Nephron (organoid): ENCODE results near the gene PIK3C3.

Experiments
- H3K27ac Mint-ChIP-seq, 3 experiments: 2 replicates each; pipeline ENCODE4 v1.8.0; 2020; ENCODE audit warnings: mixed read lengths in 3 of 3, mild to moderate bottlenecking in 2 of 3, moderate library complexity in 1 of 3
- H3K27me3 Mint-ChIP-seq: 2 replicates; pipeline ENCODE4 v1.8.0; 2021; ENCODE audit warnings: low read depth, mild to moderate bottlenecking, moderate library complexity, mixed read lengths
- H3K36me3 Mint-ChIP-seq: 2 replicates; pipeline ENCODE4 v1.8.0; 2020; ENCODE audit warnings: low read depth, mixed read lengths
- H3K4me1 Mint-ChIP-seq: 2 replicates; pipeline ENCODE4 v1.8.0; 2020; ENCODE audit warnings: mixed read lengths
- H3K4me3 Mint-ChIP-seq, 3 experiments: 2 replicates each; pipeline ENCODE4 v1.8.0; 2020; ENCODE audit warnings: mild to moderate bottlenecking in 3 of 3, mixed read lengths in 3 of 3, moderate library complexity in 2 of 3
- H3K9me3 Mint-ChIP-seq: 2 replicates; pipeline ENCODE4 v1.8.0; 2020; ENCODE audit warnings: mixed read lengths
- CTCF ChIP-seq, 3 experiments: fragments of 200-600 bp; sonication (generic); IDR thresholded peaks; one replicate each; pipeline ENCODE4 v1.5.0; 2021; ENCODE audit warnings: antibody characterized with exemption in 3 of 3; ENCODE audit not compliant: unreplicated experiment in 3 of 3

PIK3C3 gene

GRCh38 chr18:42094875-42095274, 139.8 kb downstream of the PIK3C3 start:
- H3K9me3 Mint-ChIP-seq = peaks cover 4% of the 10 kb centered on the region
- TF ChIP-seq CTCF (IDR thresholded peaks at IDR 0.05; ENCODE audit: unreplicated experiment in 3 of 3) = no peak
- no peaks in the 10 kb centered on the region for H3K36me3 Mint-ChIP-seq
- H3K4me1 Mint-ChIP-seq = no peaks in the 10 kb centered on the region
- no peak overlapping the region for H3K4me3 Mint-ChIP-seq
- H3K27ac Mint-ChIP-seq = no peak overlapping the region
- H3K27me3 Mint-ChIP-seq = no peaks in the 10 kb centered on the region

GRCh38 chr18:42095732-42096377, 140.8 kb downstream of the PIK3C3 start:
- Mint-ChIP-seq H3K36me3 (no peaks in the 10 kb centered on the region), H3K27me3 (no peaks in the 10 kb centered on the region), H3K27ac (no peak overlapping the region), H3K4me3 (no peak overlapping the region), H3K9me3 (peaks cover 4% of the 10 kb centered on the region), H3K4me1 (no peaks in the 10 kb centered on the region)
- TF ChIP-seq CTCF (IDR thresholded peaks at IDR 0.05; ENCODE audit: unreplicated experiment in 3 of 3) = no peak

- no peak overlapping the region for H3K27ac Mint-ChIP-seq
- no peaks in the 10 kb centered on the region for H3K36me3 Mint-ChIP-seq
- H3K9me3 Mint-ChIP-seq = peaks cover 4% of the 10 kb centered on the region
- no peaks in the 10 kb centered on the region for H3K4me1 Mint-ChIP-seq
- H3K4me3 Mint-ChIP-seq = no peak overlapping the region
- TF ChIP-seq CTCF (IDR thresholded peaks at IDR 0.05; ENCODE audit: unreplicated experiment in 3 of 3) = no peak
- no peaks in the 10 kb centered on the region for H3K27me3 Mint-ChIP-seq
Observed at GRCh38 chr18:42100248-42100647, 145.2 kb downstream of the PIK3C3 start.

DNA sequence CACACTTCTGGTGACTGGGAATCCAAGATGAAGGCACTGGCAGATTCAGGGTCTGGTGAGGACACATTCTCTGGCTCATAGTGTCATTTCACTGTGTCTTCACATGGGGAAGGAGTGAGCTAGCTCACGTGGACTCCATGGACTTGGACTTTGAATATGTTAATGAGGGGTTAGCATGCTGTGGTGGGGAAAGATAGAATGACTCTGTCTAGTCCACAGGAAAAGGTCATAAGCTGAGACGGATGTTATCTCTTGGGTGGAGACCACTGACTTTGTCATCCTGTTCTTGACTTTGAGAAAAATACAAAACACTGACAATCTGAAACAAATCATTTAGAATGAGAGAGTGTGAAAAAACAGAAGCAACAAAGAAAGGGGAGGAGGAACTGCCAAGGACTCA, 145.9 kb downstream of the PIK3C3 start:
- Mint-ChIP-seq H3K9me3 (peaks cover 4% of the 10 kb centered on the region), H3K27ac (no peak overlapping the region), H3K4me1 (no peaks in the 10 kb centered on the region), H3K4me3 (no peak overlapping the region), H3K36me3 (no peaks in the 10 kb centered on the region), H3K27me3 (no peaks in the 10 kb centered on the region)
- no peak for TF ChIP-seq CTCF (IDR thresholded peaks at IDR 0.05; ENCODE audit: unreplicated experiment in 3 of 3)

DNA sequence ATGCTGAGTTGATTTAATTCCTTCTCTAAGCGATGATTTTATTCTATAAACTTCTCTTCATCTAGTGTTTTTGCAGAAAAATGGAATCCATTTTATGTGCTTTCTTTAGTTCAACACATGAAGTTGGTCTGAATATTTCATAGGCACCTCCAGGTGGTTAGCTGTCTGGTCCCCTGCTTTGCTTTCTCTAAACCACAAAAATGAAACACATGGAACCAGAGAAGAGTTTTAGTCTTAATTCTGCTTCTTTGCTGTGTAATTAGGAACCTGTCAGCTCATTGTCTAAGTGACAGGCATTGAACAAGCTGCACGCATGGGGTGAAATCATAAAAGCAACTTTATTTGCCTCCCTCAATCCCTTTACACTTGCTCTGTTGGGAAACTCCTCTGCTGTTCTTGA, 150.4 kb downstream of the PIK3C3 start:
- H3K36me3 Mint-ChIP-seq = no peaks in the 10 kb centered on the region
- H3K9me3 Mint-ChIP-seq = no peaks in the 10 kb centered on the region
- H3K4me1 Mint-ChIP-seq = no peaks in the 10 kb centered on the region
- H3K4me3 Mint-ChIP-seq = no peak overlapping the region
- TF ChIP-seq CTCF (IDR thresholded peaks at IDR 0.05; ENCODE audit: unreplicated experiment in 3 of 3) = no peak
- H3K27me3 Mint-ChIP-seq = no peaks in the 10 kb centered on the region
- H3K27ac Mint-ChIP-seq = no peak overlapping the region

GRCh38 chr18:42106784-42107183, 151.8 kb downstream of the PIK3C3 start:
- no peaks in the 10 kb centered on the region for H3K9me3 Mint-ChIP-seq
- no peak overlapping the region for H3K4me3 Mint-ChIP-seq
- H3K4me1 Mint-ChIP-seq = no peaks in the 10 kb centered on the region
- no peak overlapping the region for H3K27ac Mint-ChIP-seq
- TF ChIP-seq CTCF (IDR thresholded peaks at IDR 0.05; ENCODE audit: unreplicated experiment in 3 of 3) = no peak
- H3K36me3 Mint-ChIP-seq = no peaks in the 10 kb centered on the region
- H3K27me3 Mint-ChIP-seq = no peaks in the 10 kb centered on the region
